HG02588 (cell line): ENCODE measurements around the gene RAD23A.

Source experiments
- ATAC-seq: cut with Tn5 transposase; IDR thresholded peaks from one replicate; pipeline ENCODE4 v1.9.1; 2021; ENCODE audit warnings: mild to moderate bottlenecking, moderate library complexity; ENCODE audit not compliant: unreplicated experiment

The RAD23A gene

DNA sequence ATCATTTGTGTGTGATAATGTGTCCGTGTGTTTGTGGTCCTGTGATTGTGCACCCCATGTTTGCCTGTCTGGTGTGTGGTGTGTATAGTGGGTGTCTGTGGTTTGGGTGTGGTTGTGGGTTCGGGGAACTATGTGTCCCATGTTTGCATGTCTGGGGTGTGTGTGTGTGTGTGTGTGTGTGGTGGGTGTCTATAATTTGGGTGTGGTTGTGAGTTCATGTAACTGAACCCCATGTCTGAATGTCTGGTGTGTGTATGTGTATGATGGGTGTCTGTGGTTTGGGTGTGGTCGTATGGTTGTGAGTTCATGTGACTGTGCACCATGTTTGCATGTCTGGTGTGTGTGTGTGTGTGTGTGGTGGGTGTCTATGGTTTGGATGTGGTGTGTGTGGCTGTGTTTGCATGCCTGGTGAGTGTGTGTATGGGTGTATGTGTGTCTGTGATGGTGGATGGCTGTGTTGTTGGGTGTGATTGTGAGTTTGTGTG, 38.5 kb downstream of the RAD23A start:
- ATAC-seq: no peak

DNA sequence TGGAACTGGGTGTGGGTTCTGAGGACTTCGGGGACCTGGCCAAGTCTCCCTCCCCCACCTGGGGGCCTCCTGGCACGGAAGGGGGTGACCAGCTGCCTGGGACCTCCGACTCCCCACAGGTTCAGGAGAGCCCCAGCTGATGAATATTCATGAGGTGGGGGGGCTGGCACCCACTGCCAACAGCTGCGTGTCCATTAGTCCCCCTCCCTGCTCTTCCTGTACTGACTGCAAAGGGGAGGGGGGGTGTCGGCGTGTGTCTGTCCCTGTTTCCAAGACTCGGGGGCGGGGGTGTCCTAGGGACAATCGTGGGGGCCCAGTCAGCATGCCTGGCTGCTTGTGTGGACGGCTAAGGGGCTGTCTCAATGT, 39.0 kb downstream of the RAD23A start:
- no peak for ATAC-seq

DNA sequence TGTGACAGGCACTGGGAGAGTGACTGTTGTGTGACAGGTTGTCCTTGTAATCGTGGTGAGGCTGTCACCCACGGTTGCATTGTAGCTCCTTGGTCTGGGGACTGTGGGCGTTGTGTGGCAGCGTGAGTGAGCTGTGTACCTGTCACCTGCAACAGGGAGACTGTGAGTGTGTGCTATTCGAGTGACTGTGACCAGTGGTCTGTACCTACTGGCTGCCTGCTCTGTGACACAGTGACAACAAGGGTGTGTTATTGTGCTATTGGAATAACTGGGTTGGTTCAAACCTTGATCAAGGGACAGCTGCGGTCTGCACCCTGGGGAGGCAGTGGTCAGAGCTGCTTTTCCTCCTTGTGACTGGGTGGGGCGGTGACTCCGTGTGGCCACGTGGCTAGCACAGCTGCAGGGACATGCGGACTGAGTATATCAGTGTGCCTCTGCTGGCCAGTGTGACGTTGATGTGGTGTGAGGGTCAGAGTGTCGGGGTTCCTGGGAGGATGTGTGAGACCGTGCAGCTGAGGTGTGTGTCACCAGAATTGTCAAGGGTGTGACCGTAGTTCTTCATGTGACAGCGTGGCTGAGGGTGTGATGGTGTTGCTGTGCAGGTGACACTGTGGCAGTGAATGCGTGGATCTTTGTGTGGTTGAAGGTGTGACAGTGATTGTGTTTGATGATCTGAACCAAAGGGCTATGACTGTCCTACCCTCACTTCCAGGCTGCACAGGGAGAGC, 39.6 kb downstream of the RAD23A start:
- no peak for ATAC-seq

DNA sequence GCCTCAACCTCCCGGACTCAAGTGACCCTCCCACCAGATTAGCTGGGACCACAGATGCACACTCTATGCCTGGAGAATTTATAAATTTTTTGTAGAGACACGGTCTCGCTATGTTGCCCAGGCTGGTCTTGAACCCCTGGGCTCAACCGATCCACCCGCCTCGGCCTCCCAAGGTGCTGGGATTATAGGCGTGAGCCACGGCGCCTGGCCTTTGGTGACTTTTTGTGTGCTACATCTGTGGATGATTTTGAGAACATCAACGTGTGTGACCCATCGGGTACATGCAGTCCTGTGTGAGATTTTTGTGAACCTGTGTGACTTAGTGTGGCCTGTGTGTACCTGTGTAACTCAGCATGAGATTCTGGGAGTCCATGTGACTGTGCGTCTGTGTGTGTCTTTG, 41.1 kb downstream of the RAD23A start:
- ATAC-seq: no peak

DNA sequence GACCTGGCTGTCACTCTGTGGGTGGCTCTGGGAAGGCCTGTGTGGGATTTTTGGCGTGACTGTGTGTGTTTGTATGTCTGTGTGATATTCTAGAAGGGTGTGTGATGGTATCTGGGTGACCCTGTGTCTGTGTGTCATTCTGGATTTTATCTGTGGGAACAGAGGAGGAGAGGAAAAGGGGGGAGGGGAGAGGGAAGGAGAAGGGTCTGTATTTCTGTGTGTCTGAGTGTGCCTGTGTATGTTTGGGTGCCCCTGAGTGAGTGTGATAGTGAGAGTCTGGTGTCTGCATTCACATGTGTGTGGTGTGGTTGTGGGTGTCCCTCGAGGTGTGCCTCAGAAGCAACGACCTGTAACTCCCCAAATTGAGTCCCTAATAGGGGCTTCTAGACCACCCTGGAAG, 41.5 kb downstream of the RAD23A start:
- no peak for ATAC-seq

DNA sequence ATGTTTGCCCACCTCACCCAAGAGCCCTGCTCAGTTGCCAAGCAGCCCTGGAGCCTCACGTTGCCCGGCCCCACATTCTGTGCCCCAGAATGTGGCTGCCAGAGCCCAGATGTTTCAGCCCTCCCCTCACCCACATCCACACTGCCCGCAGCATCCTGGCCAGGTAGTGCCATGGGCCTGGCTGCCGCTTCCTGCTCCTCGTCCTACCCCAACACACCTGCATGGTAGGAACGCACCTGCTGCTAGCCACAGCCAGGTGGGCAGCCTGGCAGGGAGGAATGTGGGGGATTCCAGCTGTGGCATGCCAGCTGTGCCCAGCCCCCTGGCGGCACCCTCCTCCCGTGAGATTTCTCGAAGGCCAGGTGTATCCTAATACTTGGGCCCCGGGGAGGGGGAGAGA, 42.1 kb downstream of the RAD23A start:
- ATAC-seq: no peak

DNA sequence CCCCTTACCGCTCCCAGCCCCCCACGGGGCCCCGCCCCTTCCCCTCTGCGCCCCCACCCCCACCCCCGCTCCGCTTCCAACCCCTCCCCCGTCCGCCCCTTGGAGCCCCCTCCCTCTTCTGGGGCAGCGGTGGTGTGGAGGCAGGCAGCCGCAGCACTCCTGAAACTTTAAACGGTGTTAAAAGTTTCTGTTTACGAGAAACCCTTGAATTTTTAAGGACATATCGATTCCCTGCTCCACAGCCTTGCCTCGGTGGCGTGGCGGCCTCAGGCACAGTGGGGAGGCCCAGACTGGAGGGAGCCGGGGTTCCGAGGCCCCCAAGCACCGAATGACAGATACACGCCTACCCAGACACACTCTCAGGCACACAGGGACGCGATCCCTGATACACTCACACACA, 44.8 kb downstream of the RAD23A start:
- ATAC-seq: no peak

DNA sequence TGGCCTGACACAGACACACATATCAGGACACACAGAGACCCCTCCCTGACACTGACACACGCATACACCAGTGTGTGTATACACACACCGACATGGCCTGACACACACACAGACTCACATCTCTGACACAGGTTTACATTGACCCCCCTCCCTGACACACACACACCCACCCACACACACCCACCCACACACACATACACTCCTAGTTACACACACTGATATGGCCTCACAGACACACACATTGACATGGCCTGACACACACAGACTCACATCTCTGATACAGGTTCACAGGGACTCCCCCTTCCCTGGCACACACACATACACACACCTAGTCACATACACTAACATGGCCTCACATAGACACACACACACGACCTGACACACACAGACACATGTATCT, 45.2 kb downstream of the RAD23A start:
- ATAC-seq: no peak

DNA sequence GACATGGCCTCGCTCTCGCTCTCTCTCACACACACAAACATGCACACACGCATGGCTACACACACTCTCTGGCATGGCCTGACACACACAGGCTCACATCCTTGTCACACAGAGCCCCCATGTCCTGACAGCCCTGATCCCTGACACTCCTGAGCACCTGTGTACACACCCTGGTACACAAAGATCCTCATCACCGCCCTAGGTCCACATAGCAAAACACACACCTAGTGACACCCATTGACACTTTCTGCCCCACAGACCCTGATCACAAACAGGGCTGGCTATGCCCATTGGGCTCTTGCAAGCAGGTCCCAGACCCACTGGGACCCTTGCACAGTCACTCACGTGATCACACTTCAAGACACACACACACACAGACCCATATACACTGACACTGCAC, 45.6 kb downstream of the RAD23A start:
- ATAC-seq: no peak

DNA sequence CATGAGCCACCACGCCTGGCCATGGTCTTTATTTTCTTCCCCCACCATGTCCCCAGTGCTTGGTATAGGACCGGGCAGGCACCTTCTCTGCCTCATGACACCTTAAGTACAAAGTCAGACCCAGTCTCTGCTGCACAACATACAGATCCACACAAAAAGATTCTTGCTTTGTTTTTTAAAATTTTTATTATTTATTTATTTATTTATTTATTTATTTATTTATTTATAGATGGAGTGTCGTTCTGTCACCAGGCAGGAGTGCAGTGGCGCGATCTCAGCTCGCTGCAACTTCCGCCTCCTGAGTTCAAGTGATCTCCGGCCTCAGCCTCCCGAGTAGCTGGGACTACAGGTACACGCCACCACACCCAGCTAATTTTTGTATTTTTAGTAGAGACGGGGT, 47.1 kb downstream of the RAD23A start:
- ATAC-seq: no peak

DNA sequence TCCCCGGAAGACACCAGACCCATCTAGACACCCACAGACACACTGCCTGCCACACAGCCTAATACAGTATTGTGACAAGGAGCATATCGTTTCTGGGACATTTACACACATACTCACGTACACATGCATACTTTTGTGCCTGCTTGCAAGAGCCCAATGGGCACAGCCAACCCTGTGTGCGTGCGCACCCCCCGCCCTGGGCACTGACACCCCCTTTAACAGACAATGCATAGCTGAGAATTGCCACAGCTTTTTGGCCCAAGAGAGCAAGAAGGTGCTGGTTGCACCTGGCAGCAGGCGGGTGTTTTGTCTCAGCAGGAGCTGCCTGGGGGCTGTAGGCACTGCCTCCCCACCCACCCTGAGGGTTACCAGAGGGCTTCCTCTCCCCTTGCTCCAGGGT, 47.9 kb downstream of the RAD23A start:
- no peak for ATAC-seq

DNA sequence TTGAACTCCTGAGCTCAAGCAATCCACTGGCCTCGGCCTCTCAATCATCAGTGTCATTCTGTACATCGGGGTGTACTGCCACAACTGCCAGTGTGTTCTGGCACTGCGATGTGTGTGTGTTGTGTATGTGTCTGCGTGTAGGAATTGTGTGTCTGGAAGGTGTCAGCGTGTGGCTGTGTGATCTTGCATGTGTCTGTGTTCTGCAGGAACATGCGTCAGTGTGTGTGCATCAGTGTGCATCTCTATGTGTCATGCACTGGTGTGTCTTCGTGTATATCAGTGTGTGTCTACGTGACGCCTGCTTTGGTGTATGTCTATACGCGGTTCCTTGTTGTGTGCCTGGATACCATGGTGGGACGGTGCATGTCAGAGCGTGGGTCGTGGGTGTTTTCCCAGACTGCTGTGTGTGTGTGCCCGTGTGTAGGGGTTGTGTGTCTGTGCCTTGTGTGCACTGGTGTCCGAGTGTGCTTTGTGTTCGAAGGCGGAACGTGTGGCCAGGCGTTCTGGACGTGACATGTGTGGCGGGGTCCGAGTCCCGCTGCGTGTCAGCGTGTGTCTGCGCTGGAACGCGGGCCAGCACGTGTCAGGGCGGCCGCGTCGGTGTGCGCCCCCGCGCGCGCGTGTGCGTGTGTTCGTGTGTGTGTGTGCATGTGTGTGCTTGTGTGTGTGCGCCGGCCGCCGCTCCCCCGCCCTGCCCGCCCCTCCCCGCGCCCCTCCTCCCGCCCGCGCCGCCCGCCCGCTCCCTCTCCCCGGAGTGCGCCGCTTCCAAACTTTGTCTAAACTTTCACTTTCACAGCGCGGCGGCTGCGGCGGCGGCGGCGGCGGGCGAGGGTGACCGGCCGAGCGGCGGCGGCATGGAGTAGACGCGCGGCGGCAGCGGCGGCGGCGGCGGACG, 49.3 kb downstream of the RAD23A start, which contains the start of gene NFIX:
TSS of gene NFIX (plus strand) at position 775 of the 895 bp plus-strand sequence. CDS start 363 bp downstream, outside the sequence.
- no peak for ATAC-seq

DNA sequence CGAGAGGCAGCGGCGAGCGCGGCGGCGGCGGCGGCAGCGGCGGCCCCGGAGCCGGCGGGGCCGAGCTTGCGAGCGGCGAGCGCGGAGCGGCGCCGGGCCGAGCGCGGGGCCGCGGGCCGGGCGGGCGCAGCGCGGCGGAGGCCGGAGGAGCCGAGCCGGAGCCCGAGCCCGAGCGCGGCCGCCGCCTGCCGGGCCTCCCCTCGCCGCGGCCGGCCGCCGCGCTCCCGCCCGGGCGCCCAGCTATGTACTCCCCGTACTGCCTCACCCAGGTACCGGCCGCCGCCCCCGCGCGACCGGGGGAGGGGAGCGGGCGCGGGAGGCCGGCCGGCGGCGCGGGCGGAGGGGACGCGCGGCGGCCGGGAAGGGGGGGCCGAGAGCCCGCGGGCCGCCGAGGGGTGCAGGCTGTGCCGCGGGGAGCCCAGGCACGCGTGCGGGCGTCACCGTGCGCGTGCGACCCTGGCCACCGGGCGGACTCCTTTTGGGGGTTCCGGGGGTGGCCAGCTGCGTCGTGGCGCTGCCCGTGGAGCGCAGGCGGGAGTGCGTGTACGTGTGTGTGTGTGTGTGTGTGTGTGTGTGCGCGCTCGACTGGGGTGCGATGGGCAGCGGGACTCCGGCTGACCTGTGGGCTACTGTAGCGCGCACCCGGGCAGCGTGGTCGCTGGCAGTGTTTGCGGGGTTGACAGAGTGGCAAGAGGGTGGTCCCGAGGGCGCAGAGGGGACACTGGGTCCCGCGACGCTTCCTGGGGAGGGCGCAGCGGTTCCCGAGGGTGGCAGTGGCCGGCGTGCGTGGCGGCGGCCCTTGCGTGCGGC, 50.1 kb downstream of the RAD23A start:
- ATAC-seq: no peak

DNA sequence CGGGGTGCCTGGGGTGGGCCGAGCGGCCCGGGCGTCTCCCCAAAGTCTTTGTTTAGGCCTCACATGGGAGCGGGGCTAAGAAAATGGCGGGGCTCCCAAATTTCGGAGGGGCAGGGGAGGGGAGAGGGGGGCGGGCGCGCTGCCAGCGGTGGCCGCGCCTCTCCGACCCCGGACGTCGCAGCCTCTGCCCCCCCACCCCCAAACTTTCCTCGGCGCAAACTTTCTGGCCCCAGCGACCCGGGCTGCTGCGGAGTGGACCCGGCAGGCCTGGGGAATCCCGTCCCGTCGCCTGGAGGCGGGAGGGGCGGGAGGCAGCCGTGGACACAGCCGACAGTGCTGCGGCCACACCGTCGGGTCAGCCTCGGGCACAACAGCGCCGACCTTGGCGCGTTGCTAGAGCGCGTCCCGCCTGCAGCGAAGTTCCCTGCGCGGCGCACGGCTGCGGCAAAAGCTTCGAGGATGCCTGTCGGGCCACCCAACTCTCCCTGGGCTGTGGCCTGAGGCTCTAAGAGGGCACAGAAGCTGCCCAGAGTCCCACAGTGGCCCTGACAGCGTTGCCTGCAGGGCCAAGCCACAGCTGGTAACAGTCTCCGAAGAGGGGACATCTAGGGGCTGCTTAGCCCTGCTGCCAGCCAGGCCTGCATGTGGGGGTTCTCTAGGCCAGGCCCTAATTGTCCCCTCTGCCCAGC, 50.9 kb downstream of the RAD23A start:
- no peak for ATAC-seq

DNA sequence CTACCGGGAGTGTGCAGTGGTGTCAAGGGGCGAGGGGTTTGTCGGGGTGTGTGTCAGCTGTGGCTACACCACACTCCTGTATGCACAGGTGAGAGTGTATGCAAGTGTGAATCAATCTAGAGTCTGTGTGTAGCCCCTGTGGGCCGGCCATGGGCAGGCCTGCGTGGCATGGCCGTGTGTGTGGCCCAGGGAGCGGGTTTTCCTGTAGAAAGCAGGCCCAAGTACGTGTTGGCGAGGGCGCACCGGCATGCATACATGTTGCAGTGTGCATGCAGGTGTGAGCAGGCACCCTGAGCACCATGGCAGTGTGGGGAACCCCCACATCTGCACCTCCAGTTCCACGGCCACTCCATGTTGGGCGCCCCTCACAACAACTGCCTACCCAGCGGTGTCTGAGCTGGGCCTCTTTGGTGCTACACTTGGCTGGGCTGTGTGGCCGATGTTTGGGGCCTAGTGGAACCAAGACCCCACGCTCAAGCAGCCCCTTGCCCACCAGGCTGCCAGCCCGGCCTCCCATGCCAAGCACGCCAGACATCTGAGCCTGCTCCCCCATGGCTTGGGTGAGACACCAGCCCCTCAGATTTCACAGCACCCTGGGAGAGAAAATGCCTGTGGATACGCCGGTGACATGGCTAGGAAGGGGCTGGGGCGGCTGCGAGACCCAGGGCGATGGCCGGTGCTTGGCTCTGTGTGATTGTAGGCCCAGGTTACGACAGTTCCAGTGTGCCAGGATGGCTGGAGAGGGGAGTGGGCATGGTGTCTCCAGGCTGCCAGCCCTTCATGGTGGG, 51.7 kb downstream of the RAD23A start:
- ATAC-seq: no peak

DNA sequence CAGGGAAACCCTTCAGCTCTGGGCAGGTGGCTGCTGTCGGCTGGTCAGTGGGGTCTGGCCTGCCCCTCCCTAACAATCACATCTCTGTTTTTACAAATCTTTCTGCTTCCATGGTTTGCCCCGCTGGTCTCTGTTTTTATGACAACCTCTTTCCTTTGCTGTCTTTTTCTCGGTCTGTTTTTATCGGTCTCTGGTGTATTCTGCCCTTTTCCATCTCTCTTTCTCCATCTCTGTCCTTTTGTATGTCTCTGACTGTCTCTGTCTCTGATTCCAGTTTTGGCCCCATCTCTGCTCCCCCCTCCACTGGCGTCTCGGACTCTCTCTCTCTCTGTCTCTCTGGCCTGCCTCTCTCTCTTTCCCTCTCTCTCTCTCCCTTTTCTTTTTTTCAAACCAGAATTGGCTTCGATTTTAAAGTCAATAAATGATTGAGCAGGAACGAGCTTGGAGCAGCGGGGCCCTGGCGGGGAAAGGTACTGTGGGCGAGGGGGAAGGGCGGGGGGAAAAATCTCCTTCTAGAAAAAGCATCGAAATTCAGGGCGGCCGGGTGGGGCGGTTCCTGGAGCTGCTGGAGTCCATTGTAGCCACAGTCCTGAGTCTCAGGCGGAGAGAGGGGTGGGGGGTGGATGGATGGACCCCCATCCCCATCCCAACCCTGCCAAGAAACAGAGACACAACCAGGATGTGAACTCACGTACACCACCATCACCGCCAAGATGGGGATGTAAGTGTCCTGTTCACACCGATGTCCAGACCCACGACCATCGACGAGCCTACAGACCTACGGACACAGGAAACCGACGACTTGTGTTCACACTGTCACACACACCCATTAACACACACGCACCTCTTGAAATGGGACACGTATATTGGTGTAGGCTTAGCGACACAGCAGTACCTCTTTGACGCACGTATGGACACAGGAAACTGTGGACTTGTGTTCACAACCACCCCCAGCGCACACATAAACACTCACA, 52.6 kb downstream of the RAD23A start:
- ATAC-seq: no peak

DNA sequence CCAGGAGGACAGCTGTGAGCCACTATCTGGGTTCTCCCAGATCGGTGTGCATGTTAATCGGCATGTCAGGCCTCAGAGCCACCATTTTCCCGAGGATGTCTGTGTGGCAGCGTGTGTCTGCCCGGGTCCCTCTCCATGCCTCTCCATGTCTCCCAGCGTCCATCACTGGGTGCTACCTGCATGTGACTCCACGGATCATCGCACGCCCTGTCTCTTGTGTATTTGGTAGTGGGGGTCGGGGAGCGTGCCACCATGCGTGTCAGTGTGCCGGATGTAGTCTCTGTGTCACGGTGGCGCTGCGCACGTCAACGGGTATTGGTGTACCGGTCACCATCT, 55.5 kb downstream of the RAD23A start:
- ATAC-seq: no peak

DNA sequence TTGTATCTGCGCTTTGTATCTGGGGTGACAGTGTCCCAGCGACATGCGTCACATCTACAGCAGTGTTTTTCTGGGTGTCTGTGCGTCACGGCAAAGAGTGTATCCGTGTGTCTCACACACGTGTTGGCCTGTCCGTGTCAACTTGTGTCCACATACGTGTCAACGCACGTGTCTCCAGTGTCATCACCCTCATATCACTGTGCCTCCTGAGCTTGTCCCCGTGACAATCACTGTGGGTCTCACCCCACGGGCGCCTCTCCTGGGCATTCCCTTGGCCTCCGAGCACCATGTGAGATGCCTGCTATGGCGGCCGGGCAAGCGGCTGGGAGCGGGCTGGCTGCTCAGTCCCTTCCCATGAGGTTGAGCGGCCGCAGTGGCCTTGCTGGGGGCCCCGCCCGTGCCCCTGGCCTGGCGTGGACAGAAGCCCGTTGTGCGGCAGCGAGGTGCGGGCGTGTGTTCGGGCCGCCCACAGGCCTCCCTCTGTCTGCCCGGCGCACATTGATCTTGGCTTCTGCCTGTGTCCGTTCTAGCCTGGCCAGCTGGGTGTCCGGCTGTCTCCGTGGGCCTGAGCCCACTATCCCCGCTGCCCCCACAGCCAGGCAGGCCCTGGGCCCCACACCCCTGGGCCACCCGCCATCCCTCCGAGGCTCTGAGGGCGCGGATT, 56.0 kb downstream of the RAD23A start:
- no peak for ATAC-seq
